Activated gamma-delta T cell treated with Interleukin-2 at 50 U/mL for 16 hours (primary cell): Measurements from ENCODE around the gene HORMAD2.
"Not testable (repeated sequence)": the region's sequence is repeated elsewhere in the genome, so short reads cannot be mapped to it uniquely, and the experiment has no call there.

Experiments
- DNase-seq: peaks from one replicate; pipeline ENCODE4 v3.0.0-alpha.2; 2020

HORMAD2 gene

GRCh38 chr22:30212363-30212995, 132.2 kb downstream of the HORMAD2 start:
- no peak for DNase-seq

DNA sequence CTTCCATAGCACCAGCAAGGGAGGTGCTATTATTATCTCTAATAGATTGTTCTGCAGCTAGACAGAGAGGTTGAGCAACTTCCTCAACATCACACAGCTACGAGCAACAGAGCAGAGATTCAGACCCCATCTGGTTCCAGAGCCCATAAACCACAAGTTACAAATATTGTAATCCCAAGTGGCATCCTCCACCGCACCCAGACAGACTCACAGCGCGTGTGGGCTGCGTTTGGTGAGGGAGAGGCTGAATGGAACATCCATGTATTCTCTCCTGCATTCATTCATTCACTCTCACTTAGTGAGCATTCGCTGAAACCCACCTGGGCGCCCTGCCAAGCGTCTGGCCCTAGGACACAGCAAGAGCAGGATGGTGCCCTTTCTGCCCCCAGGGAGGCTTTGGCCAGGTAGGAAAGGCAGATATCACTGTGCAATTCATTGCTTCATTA, 132.8 kb downstream of the HORMAD2 start:
- DNase-seq: no peak

DNA sequence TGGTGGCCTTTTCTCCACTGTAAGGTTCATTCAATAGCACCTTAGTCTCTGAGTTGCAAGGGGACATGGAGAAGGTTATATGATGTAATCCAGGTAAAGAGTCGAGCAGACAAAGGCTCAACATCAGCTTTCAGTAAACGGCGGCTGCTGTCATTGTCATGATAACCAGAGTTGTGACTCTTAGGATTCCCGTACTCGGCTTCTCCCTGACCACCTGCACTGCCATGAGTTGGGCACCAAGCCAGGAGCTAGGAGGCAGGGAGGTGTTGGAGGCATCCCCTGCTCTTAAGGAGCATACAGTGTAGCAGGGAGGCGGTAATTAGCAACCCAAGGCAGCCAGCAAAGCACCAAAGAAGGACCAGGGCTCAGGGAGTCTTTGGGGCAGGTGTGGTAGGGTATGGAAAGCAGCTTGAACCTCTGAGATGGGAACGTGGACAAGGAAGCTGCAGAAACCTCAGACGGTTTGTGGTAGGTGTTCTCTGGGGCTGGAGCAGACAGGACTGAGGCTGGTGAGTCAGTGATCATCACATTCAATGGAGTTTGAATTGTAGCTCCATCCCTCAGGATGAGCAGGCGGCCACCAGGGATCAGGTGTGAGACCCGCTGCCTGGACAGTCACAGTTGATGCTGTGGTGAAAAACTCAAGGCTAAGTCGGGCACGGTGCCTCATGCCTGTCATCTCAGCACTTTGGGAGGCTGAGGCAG, 134.6 kb downstream of the HORMAD2 start:
- DNase-seq: no peak

- not testable (repeated sequence) for DNase-seq
Measured at GRCh38 chr22:30216272-30216671, 136.0 kb downstream of the HORMAD2 start.

DNA sequence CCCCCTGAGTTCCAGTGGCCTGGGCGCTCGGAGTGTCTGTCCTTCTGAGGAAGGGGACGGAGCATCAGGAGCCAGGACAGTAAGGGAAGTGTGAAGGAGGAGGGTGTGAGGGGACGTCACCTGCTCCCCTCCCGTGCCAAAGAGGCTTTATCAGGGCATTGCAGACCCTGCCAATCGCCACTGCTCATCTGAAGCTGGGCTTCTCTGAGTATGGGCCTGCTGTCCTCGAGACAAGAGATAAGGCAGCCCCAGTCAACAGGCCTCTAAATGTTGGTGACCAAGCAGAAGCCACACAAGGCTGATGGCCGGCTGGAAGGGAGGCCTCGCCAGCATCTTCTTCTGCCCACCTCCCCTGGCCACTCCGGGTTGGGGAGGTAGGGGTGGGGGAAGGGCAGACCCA, 136.4 kb downstream of the HORMAD2 start:
- DNase-seq: no peak

DNA sequence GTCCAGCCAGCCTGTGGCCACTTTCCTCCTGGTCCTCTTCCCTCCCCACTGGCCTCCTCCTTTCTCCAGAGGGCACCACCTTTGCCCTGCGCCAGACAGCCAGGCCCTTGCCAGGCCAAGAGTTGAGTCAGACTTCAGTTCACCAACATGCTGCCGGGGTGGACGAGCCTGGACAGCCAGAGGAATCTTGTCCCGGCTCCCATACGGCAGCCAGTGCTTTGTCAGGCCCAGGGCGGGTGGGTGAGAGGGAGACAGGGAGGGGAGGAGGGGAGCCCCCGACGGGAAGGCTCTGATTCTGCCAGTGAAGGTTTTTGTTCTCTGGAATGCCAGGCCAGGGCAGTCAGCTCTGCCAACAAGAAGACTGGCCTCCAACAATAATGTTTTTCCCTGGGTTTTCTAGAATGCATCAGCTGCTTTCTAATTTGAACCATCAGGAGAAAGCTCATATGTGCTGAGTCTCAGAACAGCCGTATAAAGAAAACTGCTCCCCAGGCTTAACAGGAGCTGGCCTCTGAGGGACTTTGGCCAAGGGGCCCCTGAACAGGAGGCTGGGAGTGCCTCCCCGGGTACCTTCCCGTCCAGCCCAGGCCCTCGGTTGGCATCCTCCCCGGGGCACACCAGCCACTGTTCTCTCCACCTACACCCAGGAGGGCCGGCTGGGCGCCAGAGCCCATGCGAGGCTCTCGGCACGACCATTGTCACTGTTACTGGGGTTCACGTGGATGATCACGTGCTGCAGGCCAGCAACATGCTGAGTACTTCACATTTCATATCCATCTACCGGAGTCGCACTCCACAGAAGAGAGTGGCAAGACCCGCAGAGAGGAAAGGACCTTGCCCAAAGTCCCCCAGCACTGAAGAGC, 137.7 kb downstream of the HORMAD2 start:
- DNase-seq: no peak

GRCh38 chr22:30219049-30219654, 138.9 kb downstream of the HORMAD2 start:
- DNase-seq: no peak

DNA sequence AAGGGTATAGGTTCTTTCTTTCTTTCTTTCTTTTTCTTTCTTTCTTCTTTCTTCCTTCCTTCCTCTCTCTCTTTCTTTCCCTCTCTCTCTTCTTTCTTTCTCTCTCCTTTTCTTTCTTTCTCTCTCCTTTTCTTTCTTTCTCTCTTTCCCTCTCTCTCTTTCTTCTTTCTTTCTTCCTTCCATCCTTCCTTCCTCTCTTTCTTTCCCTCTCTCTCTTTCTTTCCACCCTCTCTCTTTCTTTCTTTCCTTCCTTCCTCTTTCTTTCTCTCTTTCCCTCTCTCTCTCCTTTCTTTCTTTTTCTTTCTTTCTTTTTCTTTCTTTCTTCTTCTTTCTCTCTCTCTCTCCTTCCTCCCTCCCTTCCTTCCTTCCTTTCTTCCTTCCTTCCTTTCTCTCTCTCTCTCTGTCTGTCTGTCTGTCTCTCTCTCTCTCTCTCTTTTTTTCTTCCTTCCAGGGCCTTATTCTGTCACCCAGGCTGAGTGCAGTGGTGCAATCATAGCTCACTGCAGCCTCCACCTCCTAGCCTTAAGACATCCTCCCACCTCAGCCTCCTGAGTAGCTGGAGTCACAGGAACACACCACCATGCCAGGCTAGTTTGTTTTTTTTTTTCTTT, 139.5 kb downstream of the HORMAD2 start:
- DNase-seq: no peak

- no peak for DNase-seq
Measured at GRCh38 chr22:30220338-30221012, 140.2 kb downstream of the HORMAD2 start.

- DNase-seq: peak; percentile 56
Measured at GRCh38 chr22:30221121-30221992, 141.1 kb downstream of the HORMAD2 start.

DNA sequence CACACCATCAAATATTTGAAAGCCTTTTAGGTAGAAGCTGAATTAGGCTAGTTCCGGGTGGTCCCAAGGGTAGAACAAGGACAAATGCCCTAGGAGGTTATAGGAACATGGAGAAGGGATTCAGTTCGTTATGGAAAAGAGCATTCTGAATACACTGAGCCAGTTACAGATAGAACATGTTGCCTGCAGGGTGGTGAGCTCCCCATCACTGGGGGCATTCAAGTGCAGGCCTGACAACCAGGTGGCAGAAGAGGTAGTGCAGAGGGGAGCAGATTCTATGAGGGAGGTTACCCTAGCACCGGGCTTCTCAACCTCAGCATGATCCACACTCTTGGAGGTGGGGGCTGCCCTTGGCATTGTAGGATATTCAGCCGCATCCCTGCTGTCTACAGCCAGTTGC, 142.1 kb downstream of the HORMAD2 start:
- DNase-seq: no peak

- DNase-seq: no peak
Measured at GRCh38 chr22:30223303-30223702, 143.0 kb downstream of the HORMAD2 start.

GRCh38 chr22:30224161-30224857, 144.0 kb downstream of the HORMAD2 start:
- DNase-seq: no peak

DNA sequence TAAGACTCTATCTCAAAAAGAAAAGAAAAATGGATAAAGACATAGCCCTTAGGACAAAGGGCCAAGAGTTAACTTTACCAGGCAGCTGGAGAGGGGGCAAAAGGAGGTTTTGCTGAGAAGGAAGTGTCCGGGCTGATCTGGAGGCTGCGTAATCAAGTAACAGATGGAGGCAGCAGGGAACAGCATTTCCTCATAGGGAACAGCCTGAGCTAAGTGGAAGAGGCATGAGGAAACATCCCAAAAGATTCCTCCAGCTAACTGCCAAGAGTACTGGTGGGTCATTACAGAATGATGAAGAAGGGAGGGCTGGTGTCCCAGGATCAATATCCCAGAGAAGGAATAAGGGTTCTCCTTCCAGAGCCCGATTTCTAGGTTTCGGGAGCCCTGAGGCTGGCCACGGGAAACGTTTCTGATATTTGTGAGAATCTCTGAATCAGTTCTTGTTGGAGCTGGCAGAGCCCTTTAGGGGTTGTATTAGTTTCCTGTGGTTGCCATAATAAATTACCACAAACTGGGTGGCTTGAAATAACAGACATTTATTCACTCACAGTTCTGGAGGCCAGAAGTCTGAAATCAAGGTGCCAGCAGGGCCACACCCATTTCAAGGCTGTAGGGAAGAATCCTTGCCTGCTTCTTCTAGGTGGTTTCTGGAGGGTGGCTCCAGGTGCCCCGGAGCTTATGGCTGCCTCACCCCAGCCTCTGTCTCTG, 145.1 kb downstream of the HORMAD2 start:
- no peak for DNase-seq

GRCh38 chr22:30226192-30226832, 146.0 kb downstream of the HORMAD2 start:
- DNase-seq: no peak
